ENCODE measurements around the gene PXDN. TPM values are rescaled to one million over a fixed set of nuclear protein-coding genes. Genes with fewer than 3 reads are reported as not detected.

The PXDN gene
- total RNA-seq, 2 donors from 2014 or later = 29.5 to 40.8 TPM

DNA sequence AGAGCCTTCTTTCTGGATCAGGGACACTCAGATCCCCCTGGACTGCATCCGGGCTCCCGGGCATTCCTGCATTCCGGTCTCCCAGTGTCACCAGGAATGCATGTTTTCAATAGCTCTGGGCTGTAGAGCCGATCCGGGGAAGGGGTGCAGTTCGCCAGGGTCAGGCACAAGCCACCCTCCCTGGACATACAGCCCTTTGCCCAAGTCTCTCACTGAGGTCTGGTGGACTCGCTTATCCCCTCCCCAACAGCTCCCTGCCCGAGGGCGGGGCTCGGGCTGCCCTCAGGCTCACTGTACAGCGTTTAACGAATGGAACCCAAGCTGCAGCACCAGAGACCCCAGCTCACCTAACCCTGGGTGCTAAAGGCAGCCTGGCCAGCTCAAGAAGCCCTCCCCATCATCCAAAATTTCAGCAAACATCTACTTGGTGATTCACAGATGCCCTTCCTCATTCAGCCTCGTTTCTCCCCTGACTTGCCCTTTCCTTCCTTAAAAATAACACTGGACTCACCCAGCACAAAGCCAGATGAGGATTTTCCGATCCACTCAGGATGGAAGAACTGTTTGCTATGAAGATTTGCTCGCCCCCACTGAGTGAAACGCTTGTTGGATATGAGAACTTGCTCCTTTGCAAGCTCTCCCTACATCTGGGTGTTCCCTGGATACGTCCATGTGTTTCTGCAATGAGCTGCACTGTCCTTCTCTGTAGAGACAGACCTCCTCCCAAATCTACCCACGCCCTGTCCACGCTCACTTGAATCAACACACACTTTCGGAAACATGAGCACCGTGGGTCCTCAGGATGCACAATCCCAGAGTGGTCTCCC, 58.1 kb downstream of the PXDN start:
- DNase-seq (ENCODE audit: low spot score) = no peak
- H3K36me3 ChIP-seq = no peaks in the 10 kb centered on the region
- H3K27me3 ChIP-seq (replicated peaks; ENCODE audit: insufficient read depth) = no peaks in the 10 kb centered on the region
- WGBS = 81% methylated on average over 21 of the region's 21 CpGs
- intact Hi-C loops (cut with DNase I) = no loop called here
- no peak overlapping the region for H3K4me3 ChIP-seq
- H3K9me3 ChIP-seq = no peaks in the 10 kb centered on the region
- TF ChIP-seq, protein P1, sequence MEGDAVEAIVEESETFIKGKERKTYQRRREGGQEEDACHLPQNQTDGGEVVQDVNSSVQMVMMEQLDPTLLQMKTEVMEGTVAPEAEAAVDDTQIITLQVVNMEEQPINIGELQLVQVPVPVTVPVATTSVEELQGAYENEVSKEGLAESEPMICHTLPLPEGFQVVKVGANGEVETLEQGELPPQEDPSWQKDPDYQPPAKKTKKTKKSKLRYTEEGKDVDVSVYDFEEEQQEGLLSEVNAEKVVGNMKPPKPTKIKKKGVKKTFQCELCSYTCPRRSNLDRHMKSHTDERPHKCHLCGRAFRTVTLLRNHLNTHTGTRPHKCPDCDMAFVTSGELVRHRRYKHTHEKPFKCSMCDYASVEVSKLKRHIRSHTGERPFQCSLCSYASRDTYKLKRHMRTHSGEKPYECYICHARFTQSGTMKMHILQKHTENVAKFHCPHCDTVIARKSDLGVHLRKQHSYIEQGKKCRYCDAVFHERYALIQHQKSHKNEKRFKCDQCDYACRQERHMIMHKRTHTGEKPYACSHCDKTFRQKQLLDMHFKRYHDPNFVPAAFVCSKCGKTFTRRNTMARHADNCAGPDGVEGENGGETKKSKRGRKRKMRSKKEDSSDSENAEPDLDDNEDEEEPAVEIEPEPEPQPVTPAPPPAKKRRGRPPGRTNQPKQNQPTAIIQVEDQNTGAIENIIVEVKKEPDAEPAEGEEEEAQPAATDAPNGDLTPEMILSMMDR (IDR thresholded peaks at IDR 0.05) = no peak
- no peak for TF ChIP-seq POLR2AphosphoS5 (IDR thresholded peaks at IDR 0.05)
- no peak for TF ChIP-seq POLR2A (IDR thresholded peaks at IDR 0.05)
- H3K4me1 ChIP-seq (replicated peaks) = peaks cover 5% of the 10 kb centered on the region
- peak overlapping the region; percentile 56 to 78 for H3K27ac ChIP-seq

DNA sequence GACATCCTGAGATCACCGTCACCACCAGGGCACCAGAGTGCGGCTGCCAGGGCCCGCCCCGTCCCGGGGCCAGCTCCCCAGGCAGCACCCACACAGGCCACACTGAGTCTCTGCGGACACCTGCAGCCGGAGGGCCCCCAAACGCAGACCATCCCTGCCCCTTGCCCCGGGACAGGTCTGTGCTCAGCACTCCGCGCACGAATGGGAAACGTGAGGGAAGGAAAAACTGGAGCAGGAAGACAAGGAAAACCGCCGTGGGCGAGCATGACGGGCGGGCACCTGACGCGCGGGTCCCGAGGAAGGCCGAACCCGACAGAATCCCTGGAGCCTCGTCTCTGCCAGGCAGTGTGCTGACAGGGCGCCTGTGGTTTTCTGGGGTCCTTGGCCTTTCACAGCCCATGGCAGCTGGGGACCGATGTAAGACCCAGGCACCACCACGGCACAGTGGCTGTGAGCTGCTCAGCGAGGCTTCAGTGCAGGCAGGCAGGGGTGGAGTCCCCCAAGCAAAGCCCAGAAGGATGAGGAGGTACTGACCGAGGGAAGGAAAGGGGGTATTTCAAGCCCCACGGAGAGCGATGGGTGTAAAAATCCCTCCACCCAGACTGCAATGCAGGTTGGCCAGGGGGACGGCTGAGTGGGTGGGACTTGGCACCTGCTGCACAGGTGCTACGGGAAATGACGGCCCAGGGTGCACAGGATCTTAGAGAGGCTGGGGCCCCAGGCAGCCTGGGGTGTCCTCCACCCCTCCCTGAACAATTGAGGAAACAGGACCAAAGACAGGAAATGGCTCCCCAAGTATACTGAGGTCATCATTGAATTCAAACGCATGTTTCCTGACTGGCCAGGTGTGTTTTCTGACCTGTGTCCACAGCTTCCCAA, 59.0 kb downstream of the PXDN start:
- 87% methylated on average over 36 of the region's 36 CpGs for WGBS
- Histone ChIP-seq H3K4me1 (replicated peaks) (peaks cover 5% of the 10 kb centered on the region), H3K27ac (peak overlapping the region in 1 of 2 donors; percentile 78), H3K9me3 (no peaks in the 10 kb centered on the region), H3K36me3 (no peaks in the 10 kb centered on the region), H3K27me3 (replicated peaks; ENCODE audit: insufficient read depth) (no peaks in the 10 kb centered on the region), H3K4me3 (no peak overlapping the region)
- intact Hi-C loops (cut with DNase I) = no loop called here
- TF ChIP-seq POLR2A (IDR thresholded peaks at IDR 0.05) (no peak), POLR2AphosphoS5 (IDR thresholded peaks at IDR 0.05) (no peak)
- TF ChIP-seq, protein P1 (IDR thresholded peaks at IDR 0.05) = no peak
- DNase-seq (ENCODE audit: low spot score) = no peak

DNA sequence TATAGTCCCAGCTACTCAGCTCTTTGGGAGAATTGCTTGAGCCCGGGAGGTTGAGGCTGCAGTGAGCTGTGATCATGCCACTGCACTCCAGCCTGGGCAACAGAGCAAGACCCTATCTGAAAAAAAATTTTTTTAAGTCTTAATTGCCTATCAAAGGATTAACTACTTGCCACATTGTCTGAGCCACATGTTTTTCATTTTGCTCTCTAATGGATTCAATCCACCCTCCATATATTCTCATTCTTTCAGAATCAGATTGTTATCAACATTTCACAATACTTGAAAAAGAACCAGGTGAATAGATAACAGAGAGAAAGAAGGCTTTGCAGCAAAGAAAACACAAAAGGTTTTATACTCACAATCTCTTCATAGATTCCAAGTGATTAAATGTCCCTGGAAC, 61.0 kb downstream of the PXDN start:
- H3K36me3 ChIP-seq = peaks cover 0 to 2% of the 10 kb centered on the region in 2 donors
- H3K9me3 ChIP-seq = no peaks in the 10 kb centered on the region
- H3K4me3 ChIP-seq = no peak overlapping the region
- H3K27me3 ChIP-seq (replicated peaks; ENCODE audit: insufficient read depth) = no peaks in the 10 kb centered on the region
- TF ChIP-seq POLR2A (IDR thresholded peaks at IDR 0.05) = no peak
- TF ChIP-seq POLR2AphosphoS5 (IDR thresholded peaks at IDR 0.05) = no peak
- TF ChIP-seq, protein P1 (IDR thresholded peaks at IDR 0.05) = no peak
- no peak overlapping the region for H3K27ac ChIP-seq
- intact Hi-C loops (cut with DNase I) = loop anchor here (2.0 kb wide), 1 partner anchor 134 kb away; no protein-coding TSS in a partner anchor
- 95% methylated on average over 1 of the region's 1 CpG for WGBS
- no peak for DNase-seq (ENCODE audit: low spot score)
- peaks cover 5% of the 10 kb centered on the region for H3K4me1 ChIP-seq (replicated peaks)

DNA sequence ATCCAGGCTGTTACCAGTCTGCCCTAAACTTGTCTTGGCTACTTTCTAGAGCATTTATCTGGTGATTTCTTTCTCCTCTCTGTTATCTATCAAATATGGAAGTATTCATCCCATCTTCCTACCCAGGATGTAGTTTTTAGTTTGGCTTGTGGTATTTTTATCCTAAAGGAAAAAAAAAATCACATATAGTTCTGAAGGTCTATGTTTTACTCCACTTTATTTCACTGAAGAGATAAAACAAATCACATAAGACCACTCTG, 62.2 kb downstream of the PXDN start:
- intact Hi-C loops (cut with DNase I) = loop anchor here (2.0 kb wide), 1 partner anchor 135 kb away; no protein-coding TSS in a partner anchor
- H3K9me3 ChIP-seq = no peaks in the 10 kb centered on the region
- peaks cover 0 to 2% of the 10 kb centered on the region in 2 donors for H3K36me3 ChIP-seq
- peaks cover 5% of the 10 kb centered on the region for H3K4me1 ChIP-seq (replicated peaks)
- H3K27ac ChIP-seq = peak overlapping the region; percentile 60 to 70
- no peaks in the 10 kb centered on the region for H3K27me3 ChIP-seq (replicated peaks; ENCODE audit: insufficient read depth)
- no peak for DNase-seq (ENCODE audit: low spot score)
- H3K4me3 ChIP-seq = no peak overlapping the region
- TF ChIP-seq POLR2AphosphoS5 (IDR thresholded peaks at IDR 0.05) (no peak), POLR2A (IDR thresholded peaks at IDR 0.05) (no peak)
- TF ChIP-seq, protein P1 (IDR thresholded peaks at IDR 0.05) = no peak
